ENCODE data around the gene KCNJ4.

The KCNJ4 gene

GRCh38 chr22:38465673-38466490, 10.9 kb upstream of the KCNJ4 start:
- H3K4me1 Mint-ChIP-seq (ENCODE audit: low read depth) = peaks cover 18% of the 10 kb centered on the region
- H3K9me3 Mint-ChIP-seq = no peaks in the 10 kb centered on the region
- peaks cover 69% of the 10 kb centered on the region for H3K27me3 Mint-ChIP-seq
- no peak overlapping the region for H3K4me3 Mint-ChIP-seq
- no peaks in the 10 kb centered on the region for H3K36me3 Mint-ChIP-seq (ENCODE audit: low read depth)
- no peak for DNase-seq
- no peak overlapping the region for H3K27ac Mint-ChIP-seq

GRCh38 chr22:38464992-38465672, 10.1 kb upstream of the KCNJ4 start:
- Mint-ChIP-seq H3K9me3 (no peaks in the 10 kb centered on the region), H3K36me3 (ENCODE audit: low read depth) (no peaks in the 10 kb centered on the region), H3K4me1 (ENCODE audit: low read depth) (peaks cover 18% of the 10 kb centered on the region), H3K27ac (no peak overlapping the region), H3K4me3 (no peak overlapping the region), H3K27me3 (peaks cover 77% of the 10 kb centered on the region)
- DNase-seq = no peak

- DNase-seq = no peak
- H3K9me3 Mint-ChIP-seq = no peaks in the 10 kb centered on the region
- peaks cover 16% of the 10 kb centered on the region for H3K4me1 Mint-ChIP-seq (ENCODE audit: low read depth)
- no peak overlapping the region for H3K4me3 Mint-ChIP-seq
- no peaks in the 10 kb centered on the region for H3K36me3 Mint-ChIP-seq (ENCODE audit: low read depth)
- no peak overlapping the region for H3K27ac Mint-ChIP-seq
- peaks cover 86% of the 10 kb centered on the region for H3K27me3 Mint-ChIP-seq
These were observed 8.2 kb upstream of the KCNJ4 start for GRCh38 chr22:38462960-38463784.

- Mint-ChIP-seq H3K27me3 (peaks cover 91% of the 10 kb centered on the region), H3K9me3 (no peaks in the 10 kb centered on the region), H3K4me1 (ENCODE audit: low read depth) (peaks cover 9% of the 10 kb centered on the region), H3K4me3 (peak overlapping the region; percentile 20), H3K27ac (no peak overlapping the region), H3K36me3 (ENCODE audit: low read depth) (no peaks in the 10 kb centered on the region)
- peak; percentile 68 for DNase-seq
These were observed 6.5 kb upstream of the KCNJ4 start for GRCh38 chr22:38461414-38462081.

- Mint-ChIP-seq H3K9me3 (no peaks in the 10 kb centered on the region), H3K36me3 (ENCODE audit: low read depth) (no peaks in the 10 kb centered on the region), H3K4me1 (ENCODE audit: low read depth) (peaks cover 13% of the 10 kb centered on the region), H3K4me3 (no peak overlapping the region), H3K27ac (no peak overlapping the region), H3K27me3 (peaks cover 91% of the 10 kb centered on the region)
- DNase-seq = no peak
These were observed 6.0 kb upstream of the KCNJ4 start for GRCh38 chr22:38461057-38461413.

GRCh38 chr22:38460426-38460840, 5.4 kb upstream of the KCNJ4 start:
- DNase-seq = no peak
- peaks cover 86% of the 10 kb centered on the region for H3K27me3 Mint-ChIP-seq
- H3K27ac Mint-ChIP-seq = no peak overlapping the region
- H3K36me3 Mint-ChIP-seq (ENCODE audit: low read depth) = no peaks in the 10 kb centered on the region
- no peak overlapping the region for H3K4me3 Mint-ChIP-seq
- no peaks in the 10 kb centered on the region for H3K9me3 Mint-ChIP-seq
- peaks cover 13% of the 10 kb centered on the region for H3K4me1 Mint-ChIP-seq (ENCODE audit: low read depth)

- Mint-ChIP-seq H3K27ac (no peak overlapping the region), H3K27me3 (peaks cover 82% of the 10 kb centered on the region), H3K4me1 (ENCODE audit: low read depth) (peaks cover 16% of the 10 kb centered on the region), H3K36me3 (ENCODE audit: low read depth) (no peaks in the 10 kb centered on the region), H3K4me3 (peak overlapping the region; percentile 63), H3K9me3 (no peaks in the 10 kb centered on the region)
- no peak for DNase-seq
These were observed 2.1 kb upstream of the KCNJ4 start for GRCh38 chr22:38456841-38457699.

- Mint-ChIP-seq H3K4me1 (ENCODE audit: low read depth) (peaks cover 10% of the 10 kb centered on the region), H3K27ac (no peak overlapping the region), H3K4me3 (peak overlapping the region; percentile 63), H3K36me3 (ENCODE audit: low read depth) (no peaks in the 10 kb centered on the region), H3K9me3 (no peaks in the 10 kb centered on the region), H3K27me3 (peaks cover 82% of the 10 kb centered on the region)
- DNase-seq = no peak
These were observed 1.4 kb upstream of the KCNJ4 start for GRCh38 chr22:38456272-38456835.

GRCh38 chr22:38455530-38456271, 702 bp upstream of the KCNJ4 start:
- Mint-ChIP-seq H3K9me3 (no peaks in the 10 kb centered on the region), H3K27me3 (peaks cover 81% of the 10 kb centered on the region), H3K36me3 (ENCODE audit: low read depth) (no peaks in the 10 kb centered on the region), H3K4me3 (peak overlapping the region; percentile 63), H3K27ac (no peak overlapping the region), H3K4me1 (ENCODE audit: low read depth) (peaks cover 9% of the 10 kb centered on the region)
- DNase-seq = no peak

- DNase-seq = no peak
- Mint-ChIP-seq H3K27ac (peak overlapping the region; percentile 44), H3K9me3 (no peaks in the 10 kb centered on the region), H3K27me3 (peaks cover 83% of the 10 kb centered on the region), H3K4me3 (peak overlapping the region; percentile 73), H3K4me1 (ENCODE audit: low read depth) (peaks cover 9% of the 10 kb centered on the region), H3K36me3 (ENCODE audit: low read depth) (no peaks in the 10 kb centered on the region)
These were observed 485 bp downstream of the KCNJ4 start for GRCh38 chr22:38454353-38455075.

GRCh38 chr22:38453996-38454352, 1.0 kb downstream of the KCNJ4 start:
- Mint-ChIP-seq H3K27ac (no peak overlapping the region), H3K27me3 (peaks cover 78% of the 10 kb centered on the region), H3K4me3 (no peak overlapping the region)

GRCh38 chr22:38453066-38453672, 1.8 kb downstream of the KCNJ4 start:
- Mint-ChIP-seq H3K9me3 (no peaks in the 10 kb centered on the region), H3K27ac (no peak overlapping the region), H3K36me3 (ENCODE audit: low read depth) (no peaks in the 10 kb centered on the region), H3K27me3 (peaks cover 73% of the 10 kb centered on the region), H3K4me1 (ENCODE audit: low read depth) (peaks cover 9% of the 10 kb centered on the region), H3K4me3 (no peak overlapping the region)
- no peak for DNase-seq

More at GRCh38 chr22:38453996-38454352, 1.0 kb downstream of the KCNJ4 start:
- DNase-seq = no peak
- peaks cover 9% of the 10 kb centered on the region for H3K4me1 Mint-ChIP-seq (ENCODE audit: low read depth)
- H3K9me3 Mint-ChIP-seq = no peaks in the 10 kb centered on the region
- no peaks in the 10 kb centered on the region for H3K36me3 Mint-ChIP-seq (ENCODE audit: low read depth)
